NCI-H128 (cell line): ENCODE data around the gene ADNP2.

Experiments
- DNase-seq: peaks from one replicate; lab custom pipeline; 2025; ENCODE audit not compliant: unreplicated experiment; lab: John Stamatoyannopoulos, UW

The ADNP2 gene, protein sequence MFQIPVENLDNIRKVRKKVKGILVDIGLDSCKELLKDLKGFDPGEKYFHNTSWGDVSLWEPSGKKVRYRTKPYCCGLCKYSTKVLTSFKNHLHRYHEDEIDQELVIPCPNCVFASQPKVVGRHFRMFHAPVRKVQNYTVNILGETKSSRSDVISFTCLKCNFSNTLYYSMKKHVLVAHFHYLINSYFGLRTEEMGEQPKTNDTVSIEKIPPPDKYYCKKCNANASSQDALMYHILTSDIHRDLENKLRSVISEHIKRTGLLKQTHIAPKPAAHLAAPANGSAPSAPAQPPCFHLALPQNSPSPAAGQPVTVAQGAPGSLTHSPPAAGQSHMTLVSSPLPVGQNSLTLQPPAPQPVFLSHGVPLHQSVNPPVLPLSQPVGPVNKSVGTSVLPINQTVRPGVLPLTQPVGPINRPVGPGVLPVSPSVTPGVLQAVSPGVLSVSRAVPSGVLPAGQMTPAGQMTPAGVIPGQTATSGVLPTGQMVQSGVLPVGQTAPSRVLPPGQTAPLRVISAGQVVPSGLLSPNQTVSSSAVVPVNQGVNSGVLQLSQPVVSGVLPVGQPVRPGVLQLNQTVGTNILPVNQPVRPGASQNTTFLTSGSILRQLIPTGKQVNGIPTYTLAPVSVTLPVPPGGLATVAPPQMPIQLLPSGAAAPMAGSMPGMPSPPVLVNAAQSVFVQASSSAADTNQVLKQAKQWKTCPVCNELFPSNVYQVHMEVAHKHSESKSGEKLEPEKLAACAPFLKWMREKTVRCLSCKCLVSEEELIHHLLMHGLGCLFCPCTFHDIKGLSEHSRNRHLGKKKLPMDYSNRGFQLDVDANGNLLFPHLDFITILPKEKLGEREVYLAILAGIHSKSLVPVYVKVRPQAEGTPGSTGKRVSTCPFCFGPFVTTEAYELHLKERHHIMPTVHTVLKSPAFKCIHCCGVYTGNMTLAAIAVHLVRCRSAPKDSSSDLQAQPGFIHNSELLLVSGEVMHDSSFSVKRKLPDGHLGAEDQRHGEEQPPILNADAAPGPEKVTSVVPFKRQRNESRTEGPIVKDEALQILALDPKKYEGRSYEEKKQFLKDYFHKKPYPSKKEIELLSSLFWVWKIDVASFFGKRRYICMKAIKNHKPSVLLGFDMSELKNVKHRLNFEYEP

DNA sequence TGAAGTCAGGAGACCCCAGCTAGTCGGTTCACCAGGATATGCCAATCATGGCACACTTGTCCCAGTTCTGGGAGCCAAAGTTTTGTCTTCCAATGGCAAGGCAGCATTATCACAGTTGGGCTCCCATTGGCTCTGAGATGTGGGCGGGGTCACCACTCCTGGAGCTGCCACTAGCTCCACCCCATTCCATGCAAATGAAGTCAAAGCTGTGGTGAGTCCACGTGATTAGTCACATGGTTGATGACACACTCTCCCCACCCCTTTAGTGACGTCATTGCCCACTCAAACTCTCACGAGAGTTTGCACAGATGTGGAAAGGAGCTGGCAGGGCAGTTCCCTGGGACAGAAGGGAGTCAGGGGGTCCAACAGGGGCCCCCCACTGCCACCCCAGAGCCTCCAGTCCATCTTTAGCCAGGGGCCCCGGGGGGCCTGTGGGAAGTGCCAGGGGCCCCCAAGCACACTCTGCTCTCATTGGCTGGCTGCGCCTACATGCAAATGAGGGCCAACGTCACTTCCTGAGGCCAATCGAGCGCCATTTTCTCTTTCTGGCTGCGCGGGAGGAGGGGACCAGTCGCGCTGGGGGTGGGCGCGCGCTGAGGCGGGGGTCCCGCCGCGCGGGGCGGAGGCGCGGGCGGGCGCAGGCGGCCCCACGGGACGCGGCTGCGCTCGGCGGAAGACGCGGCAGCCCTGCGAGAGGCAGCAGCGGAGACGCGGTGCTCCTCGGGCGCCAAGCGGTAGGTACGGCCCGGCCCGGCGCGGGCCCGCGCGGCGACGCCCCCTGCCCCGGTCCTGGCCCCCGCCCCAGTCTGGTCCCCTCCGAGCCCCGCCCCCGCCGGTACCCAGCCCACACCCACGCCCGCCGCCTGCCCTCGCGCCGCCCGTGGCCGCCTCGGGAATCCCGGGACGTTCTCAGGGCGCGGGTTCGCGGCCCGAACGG, at the start of gene ADNP2:
TSS of gene ADNP2 (plus strand) at position 524 of the 937 bp plus-strand sequence. CDS start 8,281 bp downstream, outside the sequence.
- peak; percentile 40 for DNase-seq

DNA sequence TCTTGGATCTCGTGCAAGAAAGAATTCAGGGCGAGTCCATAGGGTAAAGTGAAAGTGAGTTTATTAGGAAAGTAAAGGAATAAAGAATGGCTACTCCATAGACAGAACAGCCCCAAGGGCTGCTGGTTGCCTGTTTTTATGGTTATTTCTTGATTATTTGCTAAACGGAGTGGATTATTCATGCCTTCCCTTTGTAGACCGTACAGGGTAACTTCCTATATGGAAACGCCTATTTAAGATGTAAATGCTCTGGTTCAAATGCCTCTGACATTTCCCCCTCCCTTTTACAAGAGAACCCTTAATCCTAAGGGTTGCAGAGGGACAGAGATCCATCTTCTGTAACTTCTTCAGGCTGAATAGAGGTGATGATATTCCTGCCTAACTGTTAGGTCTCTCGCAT, 49.1 kb upstream of the ADNP2 start:
- DNase-seq: no peak

DNA sequence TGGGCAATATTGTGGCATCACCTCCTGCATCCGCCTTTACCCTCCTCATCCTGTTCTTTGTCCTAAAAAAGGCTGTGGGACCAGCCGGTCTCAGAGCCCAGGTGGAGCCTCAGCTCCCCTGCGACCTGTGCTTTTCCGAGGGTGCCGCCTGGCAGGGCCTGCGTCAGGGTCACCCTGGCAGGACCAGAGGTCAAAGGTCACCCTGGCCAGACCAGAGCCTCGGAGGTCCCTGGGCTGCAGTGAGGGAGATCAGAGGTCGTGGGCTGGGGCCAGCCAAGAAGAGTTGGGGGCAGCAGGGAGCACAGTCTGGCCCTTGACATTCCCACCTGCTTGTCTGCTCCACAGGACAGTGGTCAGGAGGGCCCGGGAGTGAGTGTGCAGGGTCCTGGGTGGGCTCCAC, 43.4 kb upstream of the ADNP2 start:
- no peak for DNase-seq

DNA sequence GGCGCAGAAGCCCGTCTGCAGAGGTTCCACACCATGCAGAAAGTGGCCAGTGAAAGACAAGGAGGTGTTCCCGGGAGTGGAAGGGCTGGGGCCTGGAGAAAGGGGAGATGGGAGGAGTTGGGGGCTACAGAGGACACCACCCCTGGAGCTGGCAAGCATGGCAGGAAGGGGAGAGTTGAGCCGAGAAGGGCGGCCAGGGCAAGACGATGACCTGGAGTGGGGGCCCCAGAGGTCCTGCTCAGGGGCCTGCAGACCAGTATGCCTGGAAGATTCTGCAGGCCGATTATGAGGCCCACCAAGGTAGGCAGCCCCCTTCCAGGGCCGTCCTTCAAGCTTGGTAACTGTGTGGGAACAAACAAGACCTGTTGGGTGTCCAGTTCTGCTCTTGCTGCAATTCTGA, 41.7 kb upstream of the ADNP2 start:
- no peak for DNase-seq

DNA sequence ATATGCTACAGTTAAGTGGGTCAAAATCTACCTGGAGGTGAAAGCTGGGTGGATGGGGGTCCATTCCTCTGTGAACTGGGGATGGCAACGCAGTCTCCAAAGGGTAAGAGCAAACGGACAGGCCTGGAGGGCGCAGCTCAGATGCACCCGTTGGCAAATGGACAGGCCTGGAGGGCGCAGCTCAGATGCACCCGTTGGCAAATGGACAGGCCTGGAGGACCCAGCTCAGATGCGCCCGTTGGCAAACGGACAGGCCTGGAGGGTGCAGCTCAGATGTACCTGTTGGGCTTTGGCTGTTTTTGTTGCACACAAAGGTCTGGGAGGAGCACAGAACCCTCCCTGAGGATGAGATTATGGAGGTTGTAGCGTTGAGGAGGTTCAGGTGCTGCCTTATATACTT, 41.2 kb upstream of the ADNP2 start:
- DNase-seq: no peak

DNA sequence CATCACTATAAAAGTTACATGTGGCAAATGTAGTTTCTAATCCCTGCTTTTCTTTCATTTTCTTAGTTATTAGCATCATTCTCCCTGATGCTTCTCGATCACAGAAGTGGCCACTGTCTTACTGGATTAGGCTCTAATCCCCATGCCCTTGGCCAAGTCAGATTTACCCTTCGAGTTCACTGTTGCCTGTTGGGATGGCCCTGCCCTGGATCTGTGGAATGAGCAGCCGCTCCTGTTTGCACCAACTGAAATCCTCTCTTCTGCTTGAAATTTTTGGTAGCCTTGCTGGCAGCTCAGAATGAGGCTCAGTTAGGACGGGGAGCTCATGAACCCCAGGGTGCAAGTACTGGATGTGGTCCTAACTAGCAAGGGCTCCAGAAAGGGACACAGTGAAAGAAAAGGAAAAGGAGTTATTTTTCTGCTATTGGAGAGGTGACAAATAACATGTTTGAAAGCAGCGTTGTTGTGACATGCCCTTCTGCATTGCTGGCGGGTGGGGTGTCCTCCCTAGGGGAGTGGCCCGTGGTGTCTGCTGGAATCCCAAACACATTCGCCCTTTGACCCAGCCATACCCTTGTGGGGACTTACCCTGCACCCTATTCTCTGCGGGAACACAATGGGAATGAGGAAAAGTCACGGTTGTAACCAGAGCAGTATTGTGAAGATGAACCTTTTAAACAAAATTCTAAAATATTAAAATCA, 40.3 kb upstream of the ADNP2 start:
- DNase-seq: no peak

DNA sequence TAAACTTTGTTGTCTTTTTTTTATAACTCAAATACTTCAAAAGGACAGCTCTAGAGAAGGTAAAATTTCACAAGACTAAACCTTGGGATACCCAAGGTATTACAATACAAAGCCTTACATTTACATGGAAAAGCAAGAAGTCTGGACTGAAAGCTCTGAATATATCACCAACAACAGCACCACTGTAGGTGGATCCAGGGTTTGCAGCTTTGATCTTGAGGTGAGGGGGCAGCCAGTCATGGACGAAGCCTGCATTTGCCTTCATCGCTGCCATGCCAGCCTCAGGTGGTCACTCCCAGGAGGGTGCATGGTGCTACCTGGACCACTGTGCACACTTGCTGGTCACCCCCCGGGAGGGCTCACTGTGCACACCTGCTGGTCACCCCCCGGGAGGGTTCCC, 38.2 kb upstream of the ADNP2 start:
- DNase-seq: no peak

DNA sequence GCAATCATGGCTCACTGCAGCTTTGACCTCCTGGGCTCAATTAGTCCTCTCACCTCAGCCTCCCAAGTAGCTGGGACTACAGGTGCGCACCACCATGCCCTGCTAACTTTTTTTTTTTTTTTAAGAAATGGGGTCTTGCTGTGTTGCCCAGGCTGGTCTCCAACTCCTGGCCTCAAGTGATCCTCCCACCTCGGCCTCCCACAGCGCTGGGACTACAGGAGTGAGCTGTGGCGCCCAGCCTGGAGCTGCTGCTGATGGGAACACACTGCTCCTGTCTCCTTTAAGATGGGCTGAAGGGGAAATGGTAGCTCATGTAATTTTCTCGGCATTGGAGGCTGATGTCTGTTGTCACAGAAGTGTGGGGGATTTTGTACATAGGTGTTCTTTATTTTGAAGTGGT, 34.9 kb upstream of the ADNP2 start:
- no peak for DNase-seq

DNA sequence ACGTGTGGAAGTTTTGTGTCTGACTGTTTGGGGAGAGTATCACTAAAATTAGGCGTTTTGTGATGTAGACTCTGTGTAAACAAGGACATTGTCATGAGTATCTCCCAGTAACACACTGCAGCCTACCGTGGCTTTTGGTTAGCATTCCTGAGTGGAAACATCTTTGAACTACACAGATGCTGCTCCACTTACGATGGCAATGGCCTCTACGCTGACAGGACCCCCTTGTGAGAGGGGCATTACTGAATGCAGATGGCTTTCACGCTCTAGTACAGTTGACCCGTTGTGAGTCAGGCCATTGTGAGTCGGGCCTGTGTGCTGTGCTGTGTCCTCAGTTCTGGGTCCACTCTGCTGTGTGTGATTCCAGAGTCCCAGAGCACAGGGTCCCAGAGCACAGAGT, 34.4 kb upstream of the ADNP2 start:
- no peak for DNase-seq

DNA sequence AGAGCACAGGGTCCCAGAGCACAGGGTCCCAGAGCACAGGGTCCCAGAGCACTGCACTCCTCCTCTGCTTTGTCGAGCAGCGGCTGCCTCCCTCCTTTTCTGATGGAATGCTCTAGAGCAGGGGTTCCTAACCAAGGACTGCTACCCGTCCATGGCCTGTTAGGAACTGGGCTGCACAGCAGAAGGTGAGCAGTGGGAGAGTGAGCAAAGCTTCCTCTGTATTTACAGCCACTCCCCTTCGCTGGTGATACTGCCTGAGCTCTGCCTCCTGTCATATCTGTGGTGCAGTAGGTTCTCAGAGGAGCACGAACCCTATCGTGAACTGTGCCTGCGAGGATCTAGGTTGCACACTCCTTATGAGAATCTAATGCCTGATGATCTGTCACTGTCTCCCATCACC, 33.1 kb upstream of the ADNP2 start:
- DNase-seq: no peak

DNA sequence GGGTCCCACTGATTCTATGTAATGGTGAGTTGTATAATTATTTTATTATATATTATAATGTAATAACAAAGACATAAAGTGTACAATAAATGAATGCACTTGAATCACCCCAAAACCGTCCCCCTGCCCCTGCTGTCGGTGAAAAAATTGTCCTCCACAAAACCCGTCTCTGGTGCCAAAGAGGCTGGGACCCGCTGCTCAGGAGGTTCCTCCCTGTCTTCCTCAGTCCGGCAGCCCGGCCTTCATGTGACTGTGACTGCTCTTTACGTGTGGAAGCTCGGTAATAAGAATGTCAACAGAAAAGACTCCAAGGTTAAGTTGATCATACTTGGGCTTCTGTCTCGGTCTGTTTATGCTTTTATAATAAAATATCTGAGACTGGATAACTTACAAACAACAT, 32.7 kb upstream of the ADNP2 start:
- DNase-seq: no peak

DNA sequence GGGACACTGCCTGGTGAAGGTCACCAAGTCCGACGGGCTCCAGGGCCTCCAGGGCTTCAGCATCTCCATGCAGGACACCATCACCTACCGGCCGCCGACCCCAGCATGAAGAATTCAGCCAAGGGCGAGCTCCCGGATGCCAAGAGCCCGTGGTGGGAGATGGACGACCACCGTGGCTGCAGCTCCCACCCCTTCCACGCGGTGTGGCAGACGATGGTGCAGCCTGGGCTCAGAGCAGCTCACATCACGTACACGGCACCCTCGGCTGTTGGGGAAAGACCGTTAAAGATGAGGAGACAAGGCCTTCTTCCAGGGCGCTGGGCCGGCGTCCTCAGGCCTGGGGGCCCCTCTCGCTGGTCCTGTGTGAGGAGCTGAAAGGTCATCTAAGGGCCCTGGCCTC, 31.2 kb upstream of the ADNP2 start:
- DNase-seq: no peak

DNA sequence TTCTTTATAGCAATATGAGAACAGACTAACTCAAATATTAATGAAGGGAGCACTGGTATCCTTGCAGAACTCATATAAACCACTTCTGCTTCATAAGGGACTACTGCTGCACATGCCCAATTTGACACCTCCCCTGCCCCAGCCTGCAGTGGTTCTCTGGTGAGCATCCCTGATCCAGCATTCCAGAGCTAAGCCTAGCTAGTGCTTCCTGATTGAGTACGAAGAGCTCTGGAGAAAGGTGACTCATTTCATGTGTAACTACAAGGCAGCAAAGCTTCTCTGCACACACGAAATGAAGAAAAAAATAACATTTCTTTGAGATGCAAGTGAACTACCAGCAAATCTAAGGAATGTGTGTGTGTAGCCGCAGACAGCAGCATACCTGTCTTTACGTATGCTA, 22.8 kb upstream of the ADNP2 start:
- no peak for DNase-seq

DNA sequence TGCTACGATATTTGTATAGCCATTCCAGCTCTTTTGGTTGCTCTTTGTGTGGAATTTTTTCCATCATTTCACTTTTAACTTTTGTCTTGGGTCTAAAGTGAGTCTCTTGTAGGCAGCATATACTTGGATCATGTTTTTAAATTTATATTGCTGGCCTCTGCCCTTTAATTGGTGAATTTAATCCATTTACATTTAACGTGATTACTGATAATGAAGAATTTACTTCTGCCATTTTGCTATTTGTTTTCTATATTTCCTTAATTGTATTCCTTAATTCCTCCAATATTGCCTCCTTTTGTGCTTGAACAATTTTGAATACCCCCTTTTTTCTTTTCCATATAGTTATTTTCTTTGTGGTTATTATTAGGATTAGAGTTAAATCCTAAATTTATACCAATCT, 21.0 kb upstream of the ADNP2 start:
- no peak for DNase-seq

DNA sequence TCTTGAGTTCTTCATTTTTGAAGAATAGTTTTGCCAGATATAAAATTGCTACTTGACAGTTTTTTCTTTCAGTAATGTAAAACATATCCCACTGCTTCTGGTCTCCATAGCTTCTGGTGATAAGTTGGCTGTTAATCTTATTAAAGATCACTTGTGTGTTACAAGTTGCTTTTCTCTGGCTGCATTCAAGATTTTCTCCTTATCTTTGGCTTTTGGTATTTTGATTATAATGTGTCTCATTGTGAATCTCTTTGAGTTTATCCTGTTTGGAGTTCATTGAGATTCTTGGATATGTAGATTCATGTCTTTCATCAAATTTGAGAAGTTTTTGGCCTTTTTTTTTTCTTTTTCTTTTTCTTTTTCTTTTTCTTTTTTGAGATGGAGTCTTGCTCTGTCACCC, 20.2 kb upstream of the ADNP2 start:
- no peak for DNase-seq

DNA sequence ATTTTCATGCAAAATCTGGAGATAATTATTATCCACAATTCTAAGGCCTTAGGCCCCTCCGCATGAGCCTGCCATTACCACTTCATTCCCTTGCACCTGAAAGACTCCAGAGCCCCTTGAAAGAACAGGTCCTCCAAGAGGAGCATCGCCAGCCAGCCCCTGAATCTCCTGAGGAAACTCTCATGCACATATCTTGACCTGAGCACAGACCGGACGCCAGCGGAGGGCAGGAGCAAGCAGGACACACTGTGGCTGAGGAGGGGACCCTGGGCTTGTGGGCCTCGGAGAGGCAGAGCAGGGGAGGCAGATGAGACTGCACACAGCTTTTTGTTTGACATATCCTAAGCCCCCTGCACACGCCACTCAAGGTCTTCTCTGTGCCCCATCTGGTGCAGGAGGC, 13.6 kb upstream of the ADNP2 start:
- DNase-seq: no peak

DNA sequence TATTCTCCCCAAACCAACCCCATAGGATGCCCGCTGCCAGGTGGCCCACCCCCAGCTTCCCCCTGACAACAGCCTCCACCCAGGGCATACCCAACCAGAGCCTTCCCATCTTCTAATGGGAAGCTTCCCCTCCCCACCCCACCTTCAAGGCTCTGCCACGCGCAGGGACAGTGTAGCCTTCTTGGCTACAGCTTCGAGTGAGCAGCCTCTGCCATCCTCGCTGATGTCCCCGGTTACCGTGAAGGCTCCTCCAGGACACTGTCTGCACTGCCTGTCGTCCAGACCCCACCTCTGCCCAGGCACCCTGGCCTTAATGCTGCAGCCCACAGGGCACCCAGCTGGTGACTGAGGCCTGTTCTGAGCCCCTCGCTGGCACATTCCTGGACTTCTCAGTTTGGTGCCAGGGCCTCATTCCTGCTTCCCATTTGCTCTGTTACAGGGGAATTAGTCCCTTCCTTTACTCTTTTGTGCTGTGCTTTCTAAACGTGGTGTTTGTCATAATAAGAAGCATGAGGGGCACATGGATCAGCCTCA, 13.0 kb upstream of the ADNP2 start:
- DNase-seq: no peak

DNA sequence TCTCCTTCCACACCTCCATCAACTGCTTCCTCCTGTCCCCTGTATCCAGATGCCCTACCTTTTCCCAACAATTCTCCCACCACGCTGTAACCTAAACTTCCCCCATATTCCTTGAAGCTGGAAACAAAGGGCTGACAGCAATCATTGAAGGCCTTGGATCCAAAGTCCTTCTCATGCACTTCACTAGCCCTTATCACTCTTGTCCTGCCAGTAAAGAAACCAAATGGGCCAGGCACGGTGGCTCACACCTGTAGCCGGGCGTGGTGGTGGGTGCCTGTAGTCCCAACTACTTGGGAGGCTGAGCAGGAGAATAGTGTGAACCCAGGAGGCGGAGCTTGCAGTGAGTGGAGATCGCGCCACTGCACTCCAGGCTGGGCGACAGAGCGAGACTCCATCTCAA, 11.9 kb upstream of the ADNP2 start:
- DNase-seq: no peak

DNA sequence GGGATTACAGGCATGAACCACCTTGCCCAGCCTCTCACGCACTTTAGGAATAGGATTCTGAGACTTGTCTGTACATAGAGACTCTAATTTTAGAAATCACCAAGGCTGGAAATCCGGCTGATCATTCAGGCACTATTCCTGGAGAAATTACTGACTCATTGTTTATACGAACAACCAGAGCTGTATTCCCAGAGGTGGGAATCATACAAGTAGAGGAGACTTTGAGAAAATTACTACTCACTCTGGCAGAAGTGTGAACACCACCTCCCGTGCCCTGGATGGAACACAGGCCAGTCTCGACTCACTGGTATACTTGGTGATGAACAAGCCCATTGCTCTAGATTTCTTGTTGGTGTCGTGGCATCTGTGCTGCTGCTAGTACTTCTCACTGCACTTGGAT, 5.8 kb upstream of the ADNP2 start:
- no peak for DNase-seq

DNA sequence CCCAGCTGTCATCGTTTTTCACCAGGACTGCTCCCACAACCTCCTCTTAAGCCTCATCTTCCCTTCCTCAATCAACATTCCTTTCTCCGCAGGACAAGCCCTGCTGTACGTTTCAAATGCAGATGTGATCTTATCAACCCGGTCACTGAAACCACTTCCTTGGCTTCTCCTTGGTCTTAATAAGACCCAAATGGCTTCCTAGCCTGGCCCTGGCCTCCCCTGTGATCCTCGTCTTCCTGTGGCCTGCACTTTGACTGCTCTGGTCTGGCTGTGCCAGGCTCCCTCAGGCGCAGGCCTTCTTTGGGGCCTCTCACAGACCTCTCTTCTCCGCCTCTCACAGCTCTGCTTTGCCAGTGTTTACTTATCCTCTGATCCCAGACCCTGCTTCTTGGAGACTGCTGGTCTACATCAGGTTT, 4.7 kb upstream of the ADNP2 start:
- DNase-seq: no peak
